GM12865 (cell line): ENCODE results near the gene PMFBP1.

Source experiments
- DNase-seq: peaks from one replicate; pipeline ENCODE4 v3.0.0; 2010; ENCODE audit warnings: low read depth
- H3K4me3 ChIP-seq: 2 replicates; pipeline ENCODE4 v1.5.1; 2011; ENCODE audit warnings: mild to moderate bottlenecking, low read depth, low read length, control low read depth
- CTCF ChIP-seq: IDR thresholded peaks from 2 replicates; pipeline ENCODE4 v1.5.1; 2011; ENCODE audit warnings: low read length, control low read depth, low read depth, inconsistent platforms; ENCODE audit not compliant: insufficient read depth; ENCODE audit errors: missing control alignments

PMFBP1 gene

GRCh38 chr16:72189865-72190371 lies 18.0 kb upstream of the PMFBP1 start:
- DNase-seq = no peak
- TF ChIP-seq CTCF = no peak
- no peak overlapping the region for H3K4me3 ChIP-seq

GRCh38 chr16:72188541-72188940 lies 16.6 kb upstream of the PMFBP1 start:
- TF ChIP-seq CTCF = no peak
- H3K4me3 ChIP-seq = no peak overlapping the region
- no peak for DNase-seq

GRCh38 chr16:72187551-72187950 lies 15.6 kb upstream of the PMFBP1 start:
- TF ChIP-seq CTCF = no peak
- H3K4me3 ChIP-seq = no peak overlapping the region
- DNase-seq = no peak

- TF ChIP-seq CTCF = no peak
- DNase-seq = no peak
- H3K4me3 ChIP-seq = no peak overlapping the region
Measured at GRCh38 chr16:72182976-72183375, 11.0 kb upstream of the PMFBP1 start.

GRCh38 chr16:72179204-72179970 lies 7.4 kb upstream of the PMFBP1 start:
- no peak for DNase-seq
- H3K4me3 ChIP-seq = no peak overlapping the region
- TF ChIP-seq CTCF = no peak

- no peak for DNase-seq
- H3K4me3 ChIP-seq = no peak overlapping the region
- TF ChIP-seq CTCF = no peak
Measured at GRCh38 chr16:72174726-72175125, 2.8 kb upstream of the PMFBP1 start.

- DNase-seq = peak; percentile 10
- H3K4me3 ChIP-seq = no peak overlapping the region
- no peak for TF ChIP-seq CTCF
Measured at GRCh38 chr16:72173997-72174396, 2.0 kb upstream of the PMFBP1 start.
